ENCODE measurements around the gene LKAAEAR1.

GRCh38 chr20:64064145-64064698, 20.0 kb downstream of the LKAAEAR1 start:
- TF ChIP-seq FOXM1 (IDR thresholded peaks at IDR 0.05; ENCODE audit: borderline replicate concordance, low read depth) (no peak), REST (IDR thresholded peaks at IDR 0.05; ENCODE audit: low read depth) (no peak), EP300 (IDR thresholded peaks at IDR 0.05; ENCODE audit: borderline replicate concordance) (no peak), CEBPB (IDR thresholded peaks at IDR 0.05) (no peak), CREB1 (IDR thresholded peaks at IDR 0.05; ENCODE audit: low read depth) (no peak)
